Spleen (tissue), 11 donors: ENCODE data around the gene PTH. TPM values are rescaled to one million over a fixed set of nuclear protein-coding genes. Genes with fewer than 3 reads are reported as not detected.

ENCODE experiments used
- DNase-seq: peaks from one replicate; pipeline ENCODE4 v3.0.0-alpha.2; 2020
- H3K27ac ChIP-seq, 8 donors: fragments of 200-600 bp; sonication (generic) in 7 of 8; 1 replicate in 4 of 8; 2 replicates in 4 of 8; pipeline versions ENCODE4 v1.5.0 to v1.8.0; 2016 to 2021; ENCODE audit warnings: inconsistent platforms in 4 of 8, mild to moderate bottlenecking in 4 of 8, moderate library complexity in 1 of 8
- H3K27me3 ChIP-seq, 7 donors: fragments of 200-600 bp; sonication (generic) in 6 of 7; replicated peaks in 1 of 7; 1 replicate in 4 of 7; 2 replicates in 3 of 7; pipeline versions ENCODE4 v1.5.0 to v1.8.0; 2016 to 2021; ENCODE audit warnings: inconsistent platforms in 3 of 7, mild to moderate bottlenecking in 1 of 7
- H3K36me3 ChIP-seq, 6 donors: fragments of 200-600 bp; sonication (generic) in 5 of 6; 1 replicate in 4 of 6; 2 replicates in 2 of 6; pipeline versions ENCODE4 v1.5.0 to v1.8.0; 2016 to 2021; ENCODE audit warnings: inconsistent platforms in 2 of 6
- H3K4me1 ChIP-seq, 6 donors: fragments of 200-600 bp; sonication (generic) in 5 of 6; 1 replicate in 3 of 6; 2 replicates in 3 of 6; pipeline versions ENCODE4 v1.5.0 to v1.8.0; 2016 to 2021; ENCODE audit warnings: inconsistent platforms in 3 of 6
- H3K4me3 ChIP-seq, 8 donors: fragments of 200-600 bp; sonication (generic) in 7 of 8; 1 replicate in 4 of 8; 2 replicates in 4 of 8; pipeline versions ENCODE4 v1.5.0 to v1.8.0; 2016 to 2021; ENCODE audit warnings: inconsistent platforms in 4 of 8, mild to moderate bottlenecking in 4 of 8, moderate library complexity in 2 of 8
- H3K9me3 ChIP-seq, 8 donors: fragments of 200-600 bp; sonication (generic) in 7 of 8; 1 replicate in 4 of 8; 2 replicates in 4 of 8; pipeline versions ENCODE4 v1.5.0 to v1.8.0; 2016 to 2021; ENCODE audit warnings: inconsistent platforms in 4 of 8
- CTCF ChIP-seq, 11 experiments: fragments of 200-600 bp in 7 of 11; fragments of 450-650 bp in 4 of 11; sonication (generic) in 4 of 11; IDR thresholded peaks in 8 of 11; conservative IDR thresholded peaks in 3 of 11; 1 replicate in 7 of 11; 2 replicates in 4 of 11; pipeline versions ENCODE4 v1.4.0 to v1.8.0; 2016 to 2021; ENCODE audit warnings: antibody characterized with exemption in 11 of 11, inconsistent platforms in 4 of 11, mild to moderate bottlenecking in 1 of 11
- POLR2A ChIP-seq, 3 donors: fragments of 450-650 bp; IDR thresholded peaks; one replicate each; pipeline ENCODE4 v1.5.1; 2017; ENCODE audit warnings: antibody characterized with exemption in 3 of 3, mild to moderate bottlenecking in 1 of 3
- POLR2AphosphoS5 ChIP-seq, 3 donors: sonication (generic); formaldehyde crosslinking; IDR thresholded peaks; one replicate each; pipeline ENCODE4 v1.5.1; 2017; ENCODE audit warnings: antibody characterized with exemption in 3 of 3
- WGBS, 5 donors: extraction: QIAGEN DNeasy Blood & Tissue Kit in 3 of 5; methylation state at CpG; one replicate each; pipeline versions ENCODE4 v1.1.5 to v1.1.7; 2013 to 2018; 5-methylcytosine and 5-hydroxymethylcytosine counted together
- intact Hi-C: fragments of 100-400 bp; cut with DNase I; formaldehyde crosslinking; loops from one replicate; pipeline ENCODE4 v1.15.0; 2023; ENCODE audit warnings: low total_unique reads
- polyA plus RNA-seq, 3 donors: library from polyadenylated mRNA; stranded (reverse); fragments of 200-250 nt; gene quantifications; one replicate each; pipeline ENCODE4 v1.2.1, GENCODE V29; 2013
- total RNA-seq, 7 donors: library from RNA; depleted of rRNA in 3 of 7; stranded (reverse); fragments of >200 nt in 3 of 7; fragmentation: NEBNext Ultra II Directional in 4 of 7; extraction: Animal tissue kit (Norgen Biotek cat#: 25700) in 4 of 7; gene quantifications; one replicate each; pipeline versions ENCODE4 v1.1.0 to v1.2.1, GENCODE V29; 2016 to 2021
- donor health status: healthy with polysubstance abuse.
- donor health status: DM: no; HTN: no; CAD: no; lungs with moderate emphysema.
- donor health status: DM: no; HTN: no; CAD: no.
- donor health status: Bipolar disorder and iron deficiency.
- donor health status: healthy.
- donor health status: DM: no; HTN: no; CAD: no.
- donor health status: DM: yes; HTN: yes; CAD: no.

PTH gene
- total and polyA plus RNA-seq, 10 donors = not detected

GRCh38 chr11:13525257-13525656 is 29.5 kb upstream of the PTH start:
- no peaks in the 10 kb centered on the region for H3K4me1 ChIP-seq
- no peaks in the 10 kb centered on the region for H3K36me3 ChIP-seq
- H3K4me3 ChIP-seq = no peak overlapping the region
- no peak for DNase-seq
- H3K27ac ChIP-seq = no peak overlapping the region
- TF ChIP-seq CTCF (IDR thresholded peaks at IDR 0.05 in 8 of 11, conservative IDR thresholded peaks at IDR 0.05 in 3 of 11) (no peak), POLR2AphosphoS5 (IDR thresholded peaks at IDR 0.05) (no peak), POLR2A (IDR thresholded peaks at IDR 0.05) (no peak)
- H3K9me3 ChIP-seq = peaks cover 0 to 6% (median 0%) of the 10 kb centered on the region in 8 donors
- intact Hi-C loops = no loop called here
- H3K27me3 ChIP-seq = peaks cover 0 to 7% (median 0%) of the 10 kb centered on the region in 7 donors
- WGBS, 5 donors = 77 to 92% (median 80%) methylated on average over 2 of the region's 2 CpGs

- Histone ChIP-seq H3K9me3 (peaks cover 0 to 2% (median 0%) of the 10 kb centered on the region in 8 donors), H3K27ac (no peak overlapping the region), H3K27me3 (peaks cover 0 to 8% (median 0%) of the 10 kb centered on the region in 7 donors), H3K4me1 (no peaks in the 10 kb centered on the region), H3K36me3 (no peaks in the 10 kb centered on the region), H3K4me3 (no peak overlapping the region)
- DNase-seq = no peak
- 82 to 100% (median 97%) methylated on average over 1 of the region's 1 CpG for WGBS, 5 donors
- intact Hi-C loops = no loop called here
- no peak for TF ChIP-seq CTCF (IDR thresholded peaks at IDR 0.05 in 8 of 11, conservative IDR thresholded peaks at IDR 0.05 in 3 of 11)
- TF ChIP-seq POLR2A (IDR thresholded peaks at IDR 0.05) = no peak
- no peak for TF ChIP-seq POLR2AphosphoS5 (IDR thresholded peaks at IDR 0.05)
Measured at GRCh38 chr11:13503393-13503792, 7.6 kb upstream of the PTH start.

- WGBS, 5 donors = 63 to 77% (median 68%) methylated on average over 1 of the region's 1 CpG
- Histone ChIP-seq H3K36me3 (no peaks in the 10 kb centered on the region), H3K4me3 (no peak overlapping the region), H3K4me1 (no peaks in the 10 kb centered on the region), H3K27me3 (peaks cover 0 to 15% (median 0%) of the 10 kb centered on the region in 7 donors), H3K9me3 (peaks cover 0 to 3% (median 0%) of the 10 kb centered on the region in 8 donors), H3K27ac (no peak overlapping the region)
- intact Hi-C loops = no loop called here
- DNase-seq = no peak
- TF ChIP-seq POLR2A (IDR thresholded peaks at IDR 0.05) (no peak), CTCF (IDR thresholded peaks at IDR 0.05 in 8 of 11, conservative IDR thresholded peaks at IDR 0.05 in 3 of 11) (no peak), POLR2AphosphoS5 (IDR thresholded peaks at IDR 0.05) (no peak)
Measured at GRCh38 chr11:13502492-13502891, 6.7 kb upstream of the PTH start.

GRCh38 chr11:13494051-13494450 is 1.7 kb downstream of the PTH start:
- H3K4me1 ChIP-seq = no peaks in the 10 kb centered on the region
- peaks cover 0 to 7% (median 0%) of the 10 kb centered on the region in 7 donors for H3K27me3 ChIP-seq
- TF ChIP-seq POLR2AphosphoS5 (IDR thresholded peaks at IDR 0.05) (no peak), CTCF (IDR thresholded peaks at IDR 0.05 in 8 of 11, conservative IDR thresholded peaks at IDR 0.05 in 3 of 11) (no peak), POLR2A (IDR thresholded peaks at IDR 0.05) (no peak)
- no peaks in the 10 kb centered on the region for H3K36me3 ChIP-seq
- intact Hi-C loops = no loop called here
- WGBS, 5 donors = 54 to 79% (median 67%) methylated on average over 3 of the region's 3 CpGs
- no peak for DNase-seq
- H3K9me3 ChIP-seq = peaks cover 0 to 3% (median 0%) of the 10 kb centered on the region in 8 donors
- no peak overlapping the region for H3K4me3 ChIP-seq
- H3K27ac ChIP-seq = no peak overlapping the region
